Neural crest cell (in vitro differentiated cells): Measurements from ENCODE around the gene FAT1. TPM values are rescaled to one million over a fixed set of nuclear protein-coding genes. Genes with fewer than 3 reads are reported as not detected.

Experiments used
- DNase-seq: peaks from one replicate; pipeline ENCODE4 v3.0.0; 2021; ENCODE audit warnings: low read depth, mixed read lengths, low spot score
- H3K27ac Mint-ChIP-seq: one replicate; pipeline ENCODE4 v1.8.0; 2021; ENCODE audit warnings: mild to moderate bottlenecking, mixed read lengths; ENCODE audit not compliant: unreplicated experiment
- H3K27me3 Mint-ChIP-seq: 2 replicates; pipeline ENCODE4 v1.8.0; 2021; ENCODE audit warnings: low read depth, mild to moderate bottlenecking, mixed read lengths
- H3K36me3 Mint-ChIP-seq: 2 replicates; pipeline ENCODE4 v1.8.0; 2021; ENCODE audit warnings: low read depth, mild to moderate bottlenecking, mixed read lengths
- H3K4me1 Mint-ChIP-seq: 2 replicates; pipeline ENCODE4 v1.8.0; 2021; ENCODE audit warnings: mixed read lengths
- H3K4me3 Mint-ChIP-seq: one replicate; pipeline ENCODE4 v1.8.0; 2021; ENCODE audit warnings: mild to moderate bottlenecking, mixed read lengths
- H3K9me3 Mint-ChIP-seq: 2 replicates; pipeline ENCODE4 v1.8.0; 2021; ENCODE audit warnings: mixed read lengths
- CTCF ChIP-seq: fragments of 200-600 bp; sonication (generic); conservative IDR thresholded peaks from 2 replicates; pipeline ENCODE4 v1.5.0; 2021; ENCODE audit warnings: antibody characterized with exemption, mild to moderate bottlenecking
- total RNA-seq: library from RNA; stranded (reverse); gene quantifications from 2 replicates; pipeline ENCODE4 v1.2.1, GENCODE V29; 2021

FAT1 gene
- total RNA-seq, 1 donor from 2014 or later = 130 TPM

- Mint-ChIP-seq H3K4me1 (peaks cover 12% of the 10 kb centered on the region), H3K27me3 (no peaks in the 10 kb centered on the region), H3K9me3 (peaks cover 4% of the 10 kb centered on the region), H3K36me3 (peaks cover 48% of the 10 kb centered on the region), H3K27ac (no peak overlapping the region), H3K4me3 (no peak overlapping the region)
- no peak for TF ChIP-seq CTCF
- DNase-seq = no peak
Measured at GRCh38 chr4:186710521-186711119, 13.0 kb downstream of the FAT1 start.

- Mint-ChIP-seq H3K36me3 (peaks cover 50% of the 10 kb centered on the region), H3K4me3 (no peak overlapping the region), H3K27ac (peak overlapping the region; percentile 14)
Measured at GRCh38 chr4:186709517-186709916, 14.1 kb downstream of the FAT1 start.

DNA sequence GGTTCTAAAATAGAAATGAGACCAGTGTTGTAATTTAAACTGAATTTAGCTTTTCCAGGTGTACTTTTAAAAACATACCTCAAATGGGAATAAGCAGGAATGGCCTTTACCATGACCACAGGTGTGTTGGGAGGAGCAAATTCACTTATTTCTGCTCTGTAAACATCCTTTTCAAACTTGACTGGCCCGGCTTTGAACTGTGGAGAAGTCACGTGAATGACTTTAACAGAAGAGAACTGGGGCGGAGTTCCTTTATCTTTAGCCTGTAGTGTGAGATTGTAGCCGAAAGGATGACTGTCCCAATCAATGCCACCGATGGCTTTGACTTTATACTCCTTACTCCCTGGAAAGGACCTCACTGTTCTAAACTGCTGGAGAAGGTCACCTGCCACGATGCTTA, 15.1 kb downstream of the FAT1 start:
- Mint-ChIP-seq H3K27ac (no peak overlapping the region), H3K4me3 (no peak overlapping the region), H3K27me3 (no peaks in the 10 kb centered on the region), H3K9me3 (no peaks in the 10 kb centered on the region), H3K36me3 (peaks cover 41% of the 10 kb centered on the region), H3K4me1 (peaks cover 12% of the 10 kb centered on the region)
- DNase-seq = no peak
- TF ChIP-seq CTCF = no peak

More at GRCh38 chr4:186709517-186709916, 14.1 kb downstream of the FAT1 start:
- no peak for TF ChIP-seq CTCF
- Mint-ChIP-seq H3K4me1 (peaks cover 12% of the 10 kb centered on the region), H3K27me3 (no peaks in the 10 kb centered on the region), H3K9me3 (peaks cover 4% of the 10 kb centered on the region)
- no peak for DNase-seq

- DNase-seq = no peak
- H3K27ac Mint-ChIP-seq = no peak overlapping the region
- no peaks in the 10 kb centered on the region for H3K9me3 Mint-ChIP-seq
- peaks cover 41% of the 10 kb centered on the region for H3K36me3 Mint-ChIP-seq
- peaks cover 16% of the 10 kb centered on the region for H3K4me1 Mint-ChIP-seq
- no peaks in the 10 kb centered on the region for H3K27me3 Mint-ChIP-seq
- no peak overlapping the region for H3K4me3 Mint-ChIP-seq
- TF ChIP-seq CTCF = no peak
Measured at GRCh38 chr4:186707996-186708395, 15.7 kb downstream of the FAT1 start.

- H3K4me3 Mint-ChIP-seq = no peak overlapping the region
- H3K4me1 Mint-ChIP-seq = peaks cover 19% of the 10 kb centered on the region
- H3K27me3 Mint-ChIP-seq = no peaks in the 10 kb centered on the region
- H3K27ac Mint-ChIP-seq = no peak overlapping the region
- TF ChIP-seq CTCF = no peak
- no peaks in the 10 kb centered on the region for H3K9me3 Mint-ChIP-seq
- H3K36me3 Mint-ChIP-seq = peaks cover 40% of the 10 kb centered on the region
- DNase-seq = no peak
Measured at GRCh38 chr4:186707574-186707973, 16.1 kb downstream of the FAT1 start.
